ENCODE data around the gene TFPI. TPM values are rescaled to one million over a fixed set of nuclear protein-coding genes. Genes with fewer than 3 reads are reported as not detected.

Gene TFPI
- total RNA-seq, 2 donors from 2014 or later: 8.8 to 23.4 TPM

GRCh38 chr2:187529977-187530721, 24.1 kb downstream of the TFPI start:
- DNase-seq: no peak
- no peaks in the 10 kb centered on the region for H3K27me3 ChIP-seq
- H3K36me3 ChIP-seq: no peaks in the 10 kb centered on the region
- no peak overlapping the region for H3K9ac ChIP-seq (ENCODE audit: low read depth in 2 of 2, low read length in 2 of 2)
- no peak overlapping the region for H3K4me3 ChIP-seq
- H3K27ac ChIP-seq: no peak overlapping the region
- no peak for TF ChIP-seq CTCF (IDR thresholded peaks at IDR 0.05)
- H3K9me3 ChIP-seq: no peaks in the 10 kb centered on the region
- H3K4me1 ChIP-seq: no peaks in the 10 kb centered on the region
- intact Hi-C loops (cut with DNase I): no loop called here

- no peak overlapping the region for H3K27ac ChIP-seq
- H3K9ac ChIP-seq (ENCODE audit: low read depth in 2 of 2, low read length in 2 of 2): no peak overlapping the region
- no peak for DNase-seq
- no peak overlapping the region for H3K4me3 ChIP-seq
- H3K27me3 ChIP-seq: no peaks in the 10 kb centered on the region
- no peak for TF ChIP-seq CTCF (IDR thresholded peaks at IDR 0.05)
- no peaks in the 10 kb centered on the region for H3K4me1 ChIP-seq
- H3K9me3 ChIP-seq: no peaks in the 10 kb centered on the region
- no peaks in the 10 kb centered on the region for H3K36me3 ChIP-seq
- intact Hi-C loops (cut with DNase I): no loop called here
Measured at GRCh38 chr2:187529248-187529976, 24.8 kb downstream of the TFPI start.

- intact Hi-C loops (cut with DNase I): no loop called here
- Histone ChIP-seq H3K4me3 (no peak overlapping the region), H3K27me3 (no peaks in the 10 kb centered on the region), H3K9ac (ENCODE audit: low read depth in 2 of 2, low read length in 2 of 2) (no peak overlapping the region), H3K4me1 (no peaks in the 10 kb centered on the region), H3K27ac (no peak overlapping the region), H3K9me3 (no peaks in the 10 kb centered on the region), H3K36me3 (no peaks in the 10 kb centered on the region)
- TF ChIP-seq CTCF (IDR thresholded peaks at IDR 0.05): no peak
- DNase-seq: no peak
Measured at GRCh38 chr2:187528042-187528441, 26.2 kb downstream of the TFPI start.

- intact Hi-C loops (cut with DNase I): no loop called here
- Histone ChIP-seq H3K9me3 (no peaks in the 10 kb centered on the region), H3K9ac (ENCODE audit: low read depth in 2 of 2, low read length in 2 of 2) (no peak overlapping the region), H3K27ac (no peak overlapping the region), H3K4me3 (no peak overlapping the region), H3K4me1 (no peaks in the 10 kb centered on the region), H3K36me3 (no peaks in the 10 kb centered on the region), H3K27me3 (no peaks in the 10 kb centered on the region)
- DNase-seq: no peak
- TF ChIP-seq CTCF (IDR thresholded peaks at IDR 0.05): no peak
Measured at GRCh38 chr2:187527262-187527661, 27.0 kb downstream of the TFPI start.

- no peaks in the 10 kb centered on the region for H3K9me3 ChIP-seq
- no peak overlapping the region for H3K9ac ChIP-seq (ENCODE audit: low read depth in 2 of 2, low read length in 2 of 2)
- no peaks in the 10 kb centered on the region for H3K36me3 ChIP-seq
- no peak for TF ChIP-seq CTCF (IDR thresholded peaks at IDR 0.05)
- no peak for DNase-seq
- H3K27me3 ChIP-seq: no peaks in the 10 kb centered on the region
- H3K27ac ChIP-seq: no peak overlapping the region
- intact Hi-C loops (cut with DNase I): no loop called here
- no peak overlapping the region for H3K4me3 ChIP-seq
- H3K4me1 ChIP-seq: no peaks in the 10 kb centered on the region
Measured at GRCh38 chr2:187526792-187527191, 27.4 kb downstream of the TFPI start.
